Endothelial cell of umbilical vein (primary cell): ENCODE results near the gene PHC2. TPM values are rescaled to one million over a fixed set of nuclear protein-coding genes. Genes with fewer than 3 reads are reported as not detected.

Source experiments
- BruUV-seq: library from RNA; stranded (reverse); fragments of 400-500 nt; replicated peaks from 2 replicates; lab custom pipeline; 2021; lab: Mats Ljungman, UMichigan
- CTCF ChIA-PET: fragments of 300-600, 350-600 bp; sonication (Branson Sonifier 250); formaldehyde crosslinking; loops from one replicate; lab custom pipeline; 2021; ENCODE audit warnings: antibody characterized with exemption, inconsistent platforms; lab: Charles Lee
- POLR2A ChIA-PET: fragments of 300-600, 350-600 bp; sonication (Branson Sonifier 250); formaldehyde crosslinking; loops from one replicate; lab custom pipeline; 2021; ENCODE audit warnings: antibody characterized with exemption, inconsistent platforms; lab: Charles Lee
- DNase-seq: peaks from one replicate; pipeline ENCODE4 v3.0.0-alpha.2; 2011; ENCODE audit warnings: low read depth, low spot score
- FAIRE-seq: peaks from 2 replicates; lab custom pipeline; 2011; peaks lifted over from hg19 to GRCh38; lab: Jason Lieb, UNC
- H2AFZ ChIP-seq: 2 replicates; pipeline ENCODE4 v1.6.0; 2012; ENCODE audit warnings: low read depth, low read length, control low read depth, inconsistent platforms
- H3K27ac ChIP-seq: 2 replicates; pipeline ENCODE4 v1.5.1; 2011; ENCODE audit warnings: low read depth, mild to moderate bottlenecking, control low read depth, low read length, moderate library complexity; ENCODE audit not compliant: insufficient read depth
- H3K27me3 ChIP-seq, 2 experiments: 2 replicates each; pipeline versions ENCODE4 v1.6.0 to v1.6.1; 2011; ENCODE audit warnings: low read length in 2 of 2, mixed read lengths in 1 of 2; ENCODE audit not compliant: control insufficient read depth in 2 of 2, insufficient read depth in 2 of 2
- H3K36me3 ChIP-seq, 2 experiments: 2 replicates in 1 of 2; 3 replicates in 1 of 2; pipeline ENCODE4 v1.5.1; 2011; ENCODE audit warnings: low read length in 2 of 2, mild to moderate bottlenecking in 1 of 2, moderate library complexity in 1 of 2; ENCODE audit not compliant: control insufficient read depth in 2 of 2, insufficient read depth in 2 of 2; ENCODE audit errors: extremely low read depth in 1 of 2
- H3K4me1 ChIP-seq: 3 replicates; pipeline ENCODE4 v1.5.1; 2011; ENCODE audit warnings: mild to moderate bottlenecking, low read length; ENCODE audit not compliant: control insufficient read depth, insufficient read depth; ENCODE audit errors: extremely low read depth
- H3K4me2 ChIP-seq: 2 replicates; pipeline ENCODE4 v1.6.1; 2011; ENCODE audit warnings: low read length, control low read depth, mixed read lengths; ENCODE audit not compliant: insufficient read depth
- H3K4me3 ChIP-seq, 3 experiments: fragments of 200-600 bp in 1 of 3; sonication (generic), shearing (Covaris generic) in 1 of 3; replicated peaks in 1 of 3; 2 replicates each; pipeline ENCODE4 v1.5.1; 2011 to 2016; ENCODE audit warnings: control low read depth in 3 of 3, low read length in 3 of 3, mild to moderate bottlenecking in 2 of 3, inconsistent platforms in 1 of 3, low read depth in 1 of 3, moderate library complexity in 1 of 3; ENCODE audit not compliant: insufficient read depth in 1 of 3
- H3K79me2 ChIP-seq: 2 replicates; pipeline ENCODE4 v1.6.0; 2012; ENCODE audit warnings: low read length, inconsistent platforms; ENCODE audit not compliant: control insufficient read depth, insufficient read depth
- H3K9ac ChIP-seq: replicated peaks from 2 replicates; pipeline ENCODE3; 2011; ENCODE audit warnings: low read length, control low read depth; ENCODE audit not compliant: insufficient read depth; ENCODE audit errors: extremely low read depth
- H3K9me1 ChIP-seq: replicated peaks from 3 replicates; pipeline ENCODE4 v1.6.0; 2011; ENCODE audit warnings: mild to moderate bottlenecking, low read length; ENCODE audit not compliant: control insufficient read depth, insufficient read depth; ENCODE audit errors: extremely low read depth
- H3K9me3 ChIP-seq: replicated peaks from 2 replicates; pipeline ENCODE4 v1.5.1; 2012; ENCODE audit warnings: low read length, inconsistent platforms; ENCODE audit not compliant: control insufficient read depth, insufficient read depth
- H4K20me1 ChIP-seq: replicated peaks from 2 replicates; pipeline ENCODE3; 2011; ENCODE audit warnings: mild to moderate bottlenecking, low read length; ENCODE audit not compliant: control insufficient read depth, insufficient read depth; ENCODE audit errors: extremely low read depth
- EZH2 ChIP-seq: IDR thresholded peaks from 2 replicates; pipeline ENCODE4 v1.6.1; 2012; ENCODE audit warnings: borderline replicate concordance, low read depth, mild to moderate bottlenecking, moderate library complexity, low read length, inconsistent platforms; ENCODE audit not compliant: severe bottlenecking
- FOS ChIP-seq: IDR thresholded peaks from 2 replicates; pipeline ENCODE4 v1.6.1; 2011; ENCODE audit warnings: mild to moderate bottlenecking, low read length, moderate library complexity, borderline replicate concordance; ENCODE audit not compliant: insufficient read depth
- GATA2 ChIP-seq: IDR thresholded peaks from 2 replicates; pipeline ENCODE4 v1.7.0; 2011; ENCODE audit warnings: low read depth, mild to moderate bottlenecking, moderate library complexity, mixed read lengths, low read length; ENCODE audit not compliant: insufficient read length, insufficient read depth
- JUN ChIP-seq: IDR thresholded peaks from 2 replicates; pipeline ENCODE4 v1.6.1; 2011; ENCODE audit warnings: borderline replicate concordance, low read depth; ENCODE audit not compliant: insufficient read length, insufficient read depth
- MYC ChIP-seq: IDR thresholded peaks from one replicate; pipeline ENCODE4 v1.6.1; 2011; ENCODE audit warnings: mild to moderate bottlenecking, low read depth, low read length
- POLR2A ChIP-seq: IDR thresholded peaks from 2 replicates; pipeline ENCODE4 v1.6.1; 2012; ENCODE audit warnings: low read depth, mild to moderate bottlenecking, control low read depth, low read length
- POLR2AphosphoS5 ChIP-seq: IDR thresholded peaks from 2 replicates; pipeline ENCODE4 v1.6.1; 2012; ENCODE audit warnings: low read depth, mild to moderate bottlenecking, control low read depth, low read length, moderate library complexity; ENCODE audit not compliant: insufficient read depth
- dilution Hi-C: fragments of 300-500 bp; cut with MboI; formaldehyde crosslinking; loops from one replicate; pipeline ENCODE4 v1.15.0; 2019; ENCODE audit warnings: low sequenced_read_pairs; ENCODE audit not compliant: extremely low pct_ligation_motif_present
- intact Hi-C: fragments of 100-400 bp; cut with micrococcal nuclease; formaldehyde crosslinking; loops from one replicate; pipeline ENCODE4 v1.10.0; 2022
- polyA plus RNA-seq, 4 experiments: library from polyadenylated mRNA; depleted of rRNA in 3 of 4; stranded (reverse) in 3 of 4; unstranded in 1 of 4; fragments of >200 nt; gene quantifications; 2 replicates each; pipeline versions ENCODE4 v1.2.1 to v1.2.3, GENCODE V29; 2011 to 2012; ENCODE audit warnings: missing spikeins in 1 of 4
- total RNA-seq: library from RNA; stranded (reverse); gene quantifications from 2 replicates; pipeline ENCODE4 v1.2.3, GENCODE V29; 2021
- TF ChIP-seq, protein P1 (sequence below): IDR thresholded peaks from 2 replicates; pipeline ENCODE4 v1.6.1; 2011; ENCODE audit not compliant: insufficient read depth, insufficient read length
- TF ChIP-seq, protein P2 (sequence below), 2 donors: IDR thresholded peaks; 1 replicate in 1 of 2; 2 replicates in 1 of 2; pipeline ENCODE4 v1.5.1; 2011; ENCODE audit warnings: low read length in 2 of 2, mild to moderate bottlenecking in 2 of 2, moderate library complexity in 2 of 2, control low read depth in 1 of 2, inconsistent platforms in 1 of 2, low read depth in 1 of 2; ENCODE audit not compliant: insufficient read depth in 1 of 2; ENCODE audit errors: extremely low read depth in 1 of 2

The PHC2 gene
- total and polyA plus RNA-seq, 2 donors (not counting 3 experiments of a cell fraction or from before 2014, with no cell fraction given), result 65.6 to 79.0 TPM

- intact Hi-C loops, result no loop called here
- no peak for TF ChIP-seq EZH2
- TF ChIP-seq POLR2A, result no peak
- TF ChIP-seq, protein P1, sequence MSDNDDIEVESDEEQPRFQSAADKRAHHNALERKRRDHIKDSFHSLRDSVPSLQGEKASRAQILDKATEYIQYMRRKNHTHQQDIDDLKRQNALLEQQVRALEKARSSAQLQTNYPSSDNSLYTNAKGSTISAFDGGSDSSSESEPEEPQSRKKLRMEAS, result no peak
- no peak for TF ChIP-seq JUN
- no peak for TF ChIP-seq MYC
- TF ChIP-seq GATA2, result no peak
- TF ChIP-seq POLR2AphosphoS5, result no peak
- TF ChIP-seq FOS, result no peak
- TF ChIP-seq, protein P2, sequence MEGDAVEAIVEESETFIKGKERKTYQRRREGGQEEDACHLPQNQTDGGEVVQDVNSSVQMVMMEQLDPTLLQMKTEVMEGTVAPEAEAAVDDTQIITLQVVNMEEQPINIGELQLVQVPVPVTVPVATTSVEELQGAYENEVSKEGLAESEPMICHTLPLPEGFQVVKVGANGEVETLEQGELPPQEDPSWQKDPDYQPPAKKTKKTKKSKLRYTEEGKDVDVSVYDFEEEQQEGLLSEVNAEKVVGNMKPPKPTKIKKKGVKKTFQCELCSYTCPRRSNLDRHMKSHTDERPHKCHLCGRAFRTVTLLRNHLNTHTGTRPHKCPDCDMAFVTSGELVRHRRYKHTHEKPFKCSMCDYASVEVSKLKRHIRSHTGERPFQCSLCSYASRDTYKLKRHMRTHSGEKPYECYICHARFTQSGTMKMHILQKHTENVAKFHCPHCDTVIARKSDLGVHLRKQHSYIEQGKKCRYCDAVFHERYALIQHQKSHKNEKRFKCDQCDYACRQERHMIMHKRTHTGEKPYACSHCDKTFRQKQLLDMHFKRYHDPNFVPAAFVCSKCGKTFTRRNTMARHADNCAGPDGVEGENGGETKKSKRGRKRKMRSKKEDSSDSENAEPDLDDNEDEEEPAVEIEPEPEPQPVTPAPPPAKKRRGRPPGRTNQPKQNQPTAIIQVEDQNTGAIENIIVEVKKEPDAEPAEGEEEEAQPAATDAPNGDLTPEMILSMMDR (IDR thresholded peaks at IDR 0.05; ENCODE audit: extremely low read depth in 1 of 2, insufficient read depth in 1 of 2, low read depth in 1 of 2, low read length in 2 of 2), result no peak
- Histone ChIP-seq H3K9ac (no peak overlapping the region), H3K27ac (no peak overlapping the region), H4K20me1 (no peaks in the 10 kb centered on the region), H2AFZ (no peak overlapping the region), H3K79me2 (no peaks in the 10 kb centered on the region), H3K27me3 (no peaks in the 10 kb centered on the region), H3K4me3 (no peak overlapping the region), H3K4me1 (no peaks in the 10 kb centered on the region), H3K9me3 (no peaks in the 10 kb centered on the region), H3K4me2 (no peak overlapping the region), H3K36me3 (no peaks in the 10 kb centered on the region), H3K9me1 (no peaks in the 10 kb centered on the region)
- BruUV-seq, result no TSS peak
- CTCF ChIA-PET, result no interaction called here
- FAIRE-seq, result no peak
- POLR2A ChIA-PET, result no interaction called here
- no peak for DNase-seq
- dilution Hi-C loops, result no loop called here
Observed at GRCh38 chr1:33385251-33385650, 45.6 kb downstream of the PHC2 start.
